Astrocyte (in vitro differentiated cells and primary cell): Measurements from ENCODE around the gene SLX1A.

Experiments used
- EZH2 ChIP-seq: IDR thresholded peaks from 2 replicates; pipeline ENCODE4 v1.6.1; 2012; ENCODE audit warnings: mild to moderate bottlenecking, low read length, inconsistent platforms; ENCODE audit not compliant: insufficient read depth
- TF ChIP-seq, protein P1 (sequence below): IDR thresholded peaks from 2 replicates; pipeline ENCODE4 v1.5.1; 2011; ENCODE audit warnings: low read depth, mild to moderate bottlenecking, inconsistent platforms, low read length, moderate library complexity; ENCODE audit not compliant: insufficient read depth

DNA sequence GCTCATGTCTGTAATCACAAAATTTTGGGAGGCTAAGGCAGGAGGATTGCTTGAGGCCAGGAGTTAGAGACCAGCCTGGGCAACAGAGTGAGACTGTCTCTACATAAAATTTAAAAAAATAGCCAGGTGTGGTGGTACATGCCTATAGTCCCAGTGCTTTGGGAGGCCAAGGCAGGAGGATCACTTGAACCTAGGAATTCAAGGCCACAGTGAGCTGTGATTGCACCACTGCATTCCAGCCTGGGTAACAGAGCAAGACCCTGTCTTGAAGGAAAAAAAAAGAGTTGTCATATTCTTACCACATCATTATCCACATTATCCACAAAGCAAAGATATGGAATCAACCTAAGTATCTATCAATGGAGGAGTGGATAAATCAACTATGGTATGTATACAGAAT, 49.7 kb upstream of the SLX1A start:
- TF ChIP-seq, protein P1, sequence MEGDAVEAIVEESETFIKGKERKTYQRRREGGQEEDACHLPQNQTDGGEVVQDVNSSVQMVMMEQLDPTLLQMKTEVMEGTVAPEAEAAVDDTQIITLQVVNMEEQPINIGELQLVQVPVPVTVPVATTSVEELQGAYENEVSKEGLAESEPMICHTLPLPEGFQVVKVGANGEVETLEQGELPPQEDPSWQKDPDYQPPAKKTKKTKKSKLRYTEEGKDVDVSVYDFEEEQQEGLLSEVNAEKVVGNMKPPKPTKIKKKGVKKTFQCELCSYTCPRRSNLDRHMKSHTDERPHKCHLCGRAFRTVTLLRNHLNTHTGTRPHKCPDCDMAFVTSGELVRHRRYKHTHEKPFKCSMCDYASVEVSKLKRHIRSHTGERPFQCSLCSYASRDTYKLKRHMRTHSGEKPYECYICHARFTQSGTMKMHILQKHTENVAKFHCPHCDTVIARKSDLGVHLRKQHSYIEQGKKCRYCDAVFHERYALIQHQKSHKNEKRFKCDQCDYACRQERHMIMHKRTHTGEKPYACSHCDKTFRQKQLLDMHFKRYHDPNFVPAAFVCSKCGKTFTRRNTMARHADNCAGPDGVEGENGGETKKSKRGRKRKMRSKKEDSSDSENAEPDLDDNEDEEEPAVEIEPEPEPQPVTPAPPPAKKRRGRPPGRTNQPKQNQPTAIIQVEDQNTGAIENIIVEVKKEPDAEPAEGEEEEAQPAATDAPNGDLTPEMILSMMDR, result no peak
- no peak for TF ChIP-seq EZH2
